NCI-H2107 treated with DMSO at 0.1 percent for 48 hours (cell line): ENCODE measurements around the gene CALCOCO2.
"Not testable (repeated sequence)": the region's sequence is repeated elsewhere in the genome, so short reads cannot be mapped to it uniquely, and the experiment has no call there.

Source experiments
- DNase-seq: peaks from one replicate; lab custom pipeline; 2025; ENCODE audit not compliant: unreplicated experiment; lab: John Stamatoyannopoulos, UW

The CALCOCO2 gene

DNA sequence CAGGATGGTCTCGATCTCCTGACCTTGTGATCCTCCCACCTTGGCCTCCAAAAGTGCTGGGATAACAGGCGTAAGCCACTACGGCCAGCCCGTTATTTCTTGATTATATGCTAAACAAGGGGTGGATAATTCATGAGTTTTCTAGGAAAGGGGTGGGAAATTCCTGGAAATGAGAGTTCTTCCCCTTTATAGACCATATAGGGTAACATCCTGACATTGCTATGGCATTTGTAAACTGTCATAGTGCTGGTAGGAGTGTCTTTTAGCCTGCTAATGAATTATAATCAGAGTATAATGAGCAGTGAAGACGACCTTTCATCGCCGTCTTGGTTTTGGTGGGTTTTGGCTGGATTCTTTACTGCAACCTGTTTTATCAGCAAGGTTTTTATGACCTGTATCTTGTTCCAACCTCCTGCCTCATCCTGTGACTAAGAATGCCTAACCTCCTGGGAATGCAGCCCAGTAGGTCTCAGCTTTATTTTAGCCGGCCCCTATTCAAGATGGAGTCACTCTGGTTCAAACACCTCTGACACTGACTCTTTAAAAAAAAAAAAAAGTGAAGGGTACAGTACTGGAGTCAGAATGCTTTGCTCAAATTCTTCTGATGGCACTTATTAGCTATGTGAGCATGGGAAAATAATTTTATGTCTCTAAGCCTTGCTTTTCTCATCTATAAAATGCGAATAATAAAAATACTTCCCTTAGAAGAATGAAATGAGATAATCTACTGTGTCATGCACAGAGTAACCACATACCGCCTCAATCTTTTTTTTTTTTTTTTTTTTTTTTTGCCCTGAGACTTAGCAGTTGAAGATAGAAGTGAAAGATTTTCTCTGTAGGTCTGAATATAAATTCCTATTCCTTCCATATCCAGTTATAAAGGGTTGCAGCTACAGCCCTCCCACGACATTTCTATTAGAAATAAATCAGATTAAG, 5.1 kb upstream of the CALCOCO2 start:
- DNase-seq = no peak

DNA sequence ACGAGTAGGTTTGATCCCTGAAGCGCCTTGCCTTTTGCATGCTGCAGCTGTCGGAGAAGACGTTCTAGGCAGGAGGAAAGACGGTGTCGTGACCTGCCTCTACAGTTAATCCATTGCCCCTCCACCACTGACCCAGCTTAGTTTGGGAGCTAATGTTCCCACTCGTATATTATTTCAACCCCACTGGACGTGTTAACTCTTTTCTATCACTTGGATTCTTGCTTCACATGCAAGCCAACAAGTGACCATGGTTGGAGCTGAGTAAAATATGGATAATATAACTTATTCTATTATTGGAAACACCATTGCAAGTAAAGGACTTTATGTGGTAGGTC, 681 bp downstream of the CALCOCO2 start:
- DNase-seq = no peak

DNA sequence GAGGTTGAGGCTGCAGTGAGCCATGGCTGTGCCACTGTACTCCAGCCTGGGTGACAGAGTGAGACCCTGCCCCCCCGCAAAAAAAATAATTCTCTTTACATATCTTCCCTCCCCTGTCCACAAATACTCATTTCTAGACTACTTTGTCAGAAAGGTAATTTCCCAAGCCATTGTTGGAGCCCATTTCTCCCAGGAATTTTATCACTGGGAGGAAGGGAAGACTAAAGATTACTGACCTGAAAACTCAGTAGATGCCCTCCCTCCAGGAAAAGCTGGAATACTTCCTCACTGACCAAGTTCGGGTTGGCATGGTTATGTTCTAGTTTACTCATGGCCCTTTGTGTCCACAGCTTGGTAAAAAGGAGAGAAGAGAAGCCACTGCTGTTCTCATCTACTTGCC, 4.1 kb downstream of the CALCOCO2 start:
- no peak for DNase-seq

DNA sequence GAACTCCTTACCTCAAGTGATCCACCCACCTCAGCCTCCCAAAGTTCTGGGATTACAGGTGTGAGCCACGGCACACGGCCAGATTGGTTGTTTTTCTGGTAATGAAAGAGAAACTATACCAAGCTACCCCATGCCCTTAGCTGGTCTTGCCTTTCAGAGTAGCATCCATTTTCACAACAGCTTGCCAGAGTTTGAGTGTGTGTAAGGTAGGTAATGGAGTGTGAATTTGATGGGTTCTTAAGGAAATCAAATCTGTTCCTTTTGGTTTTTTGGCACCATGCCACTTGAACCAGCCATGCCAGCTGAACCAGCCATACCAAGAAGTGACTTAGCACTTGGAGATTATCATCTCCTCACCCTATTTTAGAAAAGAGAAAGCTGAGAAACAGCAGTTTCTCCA, 5.1 kb downstream of the CALCOCO2 start:
- DNase-seq = no peak

DNA sequence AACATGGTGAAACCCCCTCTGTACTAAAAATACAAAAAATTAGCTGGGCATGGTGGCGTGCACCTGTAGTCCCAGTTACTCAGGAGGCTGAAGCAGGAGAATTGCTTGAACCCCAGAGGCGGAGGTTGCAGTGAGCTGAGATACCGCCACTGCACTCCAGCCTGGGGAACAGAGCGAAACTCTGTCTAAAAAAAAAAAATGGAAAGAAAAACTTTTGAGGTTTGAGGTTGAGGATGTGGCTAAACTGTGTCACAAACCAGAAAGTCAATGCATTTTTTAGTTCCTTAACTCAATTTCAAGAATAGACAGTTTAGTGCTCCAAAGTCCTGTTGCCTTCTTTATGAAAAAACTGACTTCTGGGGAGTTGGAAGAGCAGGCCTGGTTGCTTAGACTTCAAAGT, 6.6 kb downstream of the CALCOCO2 start:
- not testable (repeated sequence) for DNase-seq

DNA sequence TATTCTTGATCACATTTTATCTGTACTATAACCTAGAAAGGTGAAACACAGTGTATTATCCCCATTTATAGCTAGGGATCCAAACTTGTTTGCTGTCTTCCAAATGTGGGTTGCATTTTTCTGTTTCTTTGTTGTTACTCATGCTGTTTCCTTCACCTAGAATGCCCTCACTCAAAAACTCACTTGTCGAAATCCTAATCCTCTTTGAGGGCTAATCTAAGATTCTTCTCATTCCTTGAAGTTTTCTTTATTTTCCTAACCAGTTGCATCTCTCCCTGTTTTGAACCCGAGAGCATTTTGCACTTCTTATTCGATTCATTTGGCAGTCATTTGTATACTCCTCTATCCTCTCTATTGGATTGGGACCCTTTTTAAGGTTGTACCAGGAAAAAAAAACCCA, 9.6 kb downstream of the CALCOCO2 start:
- DNase-seq = no peak

DNA sequence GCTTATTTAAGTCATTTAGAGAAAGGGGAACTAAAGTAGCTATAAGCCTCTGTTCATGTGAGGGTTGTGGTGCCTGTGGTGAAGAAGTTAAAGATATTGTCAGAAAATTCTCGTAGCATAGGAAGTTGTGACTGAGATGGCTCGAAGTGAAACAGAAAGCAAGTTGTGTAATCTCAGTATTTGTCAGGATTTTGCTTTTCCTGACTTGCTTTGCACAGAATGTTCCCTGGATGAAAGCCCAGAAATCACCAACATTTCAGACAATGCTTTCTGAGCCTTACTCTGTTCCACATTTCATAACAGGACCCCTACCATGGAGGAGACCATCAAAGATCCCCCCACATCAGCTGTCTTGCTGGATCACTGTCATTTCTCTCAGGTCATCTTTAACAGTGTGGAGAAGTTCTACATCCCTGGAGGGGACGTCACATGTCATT, 10.6 kb downstream of the CALCOCO2 start:
- no peak for DNase-seq

DNA sequence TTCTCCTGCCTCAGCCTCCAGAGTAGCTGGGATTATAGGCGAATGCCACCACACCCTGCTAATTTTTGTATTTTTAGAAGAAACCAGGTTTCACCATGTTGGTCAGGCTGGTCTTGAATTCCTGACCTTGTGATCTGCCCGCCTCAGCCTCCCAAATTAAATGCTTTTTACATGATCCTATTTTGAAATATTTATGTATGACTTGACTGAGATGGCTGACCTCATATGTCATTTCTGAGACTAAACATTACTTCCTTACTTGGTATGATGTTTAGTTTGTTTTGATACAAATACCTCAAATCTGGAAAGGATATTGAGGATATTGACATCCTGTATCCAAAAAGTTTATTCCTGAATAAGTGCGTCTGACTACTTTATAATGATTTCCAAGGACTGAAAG, 11.9 kb downstream of the CALCOCO2 start:
- no peak for DNase-seq

DNA sequence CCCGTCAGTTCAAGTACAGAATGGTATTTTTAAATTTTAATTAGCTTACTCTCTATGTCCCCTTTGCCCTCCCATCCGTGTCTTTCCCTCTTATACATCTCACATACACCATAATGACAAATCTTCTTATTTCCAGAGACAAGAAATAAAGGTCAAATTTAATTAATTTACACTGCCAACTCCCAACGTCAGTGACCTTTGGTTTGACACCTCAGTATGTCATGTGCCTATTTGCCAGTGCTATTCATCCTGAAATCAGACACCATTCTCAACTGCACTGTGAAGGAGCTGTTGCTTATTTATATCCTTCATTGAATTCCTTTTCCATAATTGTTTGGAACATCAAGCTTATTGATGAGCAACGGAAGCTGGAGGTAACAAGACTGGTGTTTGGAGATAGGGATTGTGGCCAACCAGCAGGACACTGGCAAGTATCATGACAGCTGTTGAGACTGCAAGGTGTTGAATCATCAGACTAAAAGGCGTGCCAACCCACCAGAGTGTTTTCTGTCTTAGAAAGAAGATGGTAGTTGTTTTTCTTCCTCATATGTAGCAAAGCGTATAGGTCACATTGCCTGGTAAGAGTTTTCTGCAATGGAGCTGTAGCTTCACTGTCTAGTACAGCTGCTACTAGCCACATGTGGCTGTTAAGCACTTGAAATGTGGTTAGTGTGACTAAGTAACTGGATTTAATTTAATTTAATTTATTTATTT, 12.5 kb downstream of the CALCOCO2 start:
- no peak for DNase-seq

DNA sequence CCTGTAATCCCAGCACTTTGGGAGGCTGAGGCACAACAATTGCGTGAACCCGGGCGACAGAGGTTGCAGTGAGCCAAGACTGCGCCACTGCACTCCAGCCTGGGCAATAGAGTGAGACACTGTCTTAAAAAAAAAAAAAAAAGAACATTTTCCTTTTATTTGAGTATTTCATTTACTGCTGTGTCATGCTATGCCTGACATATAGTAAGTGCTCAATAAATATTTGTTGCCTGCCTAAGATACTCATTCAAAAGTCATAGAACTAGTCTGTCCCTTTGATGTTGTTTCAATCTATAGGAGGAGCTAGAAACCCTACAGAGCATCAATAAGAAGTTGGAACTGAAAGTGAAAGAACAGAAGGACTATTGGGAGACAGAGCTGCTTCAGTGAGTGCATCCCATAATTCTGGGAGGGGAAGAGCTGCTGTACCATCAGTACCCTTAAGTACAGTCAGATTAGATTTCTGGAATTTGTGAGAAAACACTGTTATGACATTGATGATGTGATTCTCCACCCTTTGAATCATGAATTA, 20.0 kb downstream of the CALCOCO2 start:
- no peak for DNase-seq

DNA sequence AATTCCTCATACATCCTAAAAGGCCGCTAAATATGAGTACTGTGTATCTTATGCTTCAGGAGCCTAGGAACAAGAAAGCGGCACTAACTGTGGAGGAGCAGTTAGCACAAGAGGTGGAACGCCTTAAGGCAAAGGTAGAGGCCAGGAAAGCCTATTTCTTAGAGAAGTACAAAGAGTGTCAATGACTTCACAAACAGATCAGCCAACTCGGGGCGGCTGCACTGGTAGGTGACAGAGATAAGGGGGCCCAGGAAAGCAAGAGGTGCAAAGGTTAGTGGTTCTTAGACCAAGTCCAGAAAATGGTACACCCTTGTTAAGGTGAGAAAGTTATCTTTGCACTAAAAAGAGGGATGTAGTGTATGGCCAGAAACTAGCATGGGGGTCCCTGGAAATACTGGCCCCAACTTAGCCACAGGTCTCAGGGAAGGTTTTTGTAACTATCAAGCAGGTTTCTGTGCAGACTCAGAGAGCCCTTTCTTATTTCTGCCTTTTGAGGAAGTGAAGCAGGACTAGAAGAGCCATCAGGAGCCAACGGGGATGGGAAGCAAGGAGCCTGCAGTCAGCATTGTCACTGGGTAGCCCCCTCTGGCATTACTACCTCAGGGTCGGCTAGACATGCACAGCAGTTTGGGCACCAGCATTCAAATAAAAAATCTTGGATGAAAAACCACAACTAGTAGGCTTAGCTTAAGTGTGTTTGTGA, 24.1 kb downstream of the CALCOCO2 start:
- DNase-seq = no peak

DNA sequence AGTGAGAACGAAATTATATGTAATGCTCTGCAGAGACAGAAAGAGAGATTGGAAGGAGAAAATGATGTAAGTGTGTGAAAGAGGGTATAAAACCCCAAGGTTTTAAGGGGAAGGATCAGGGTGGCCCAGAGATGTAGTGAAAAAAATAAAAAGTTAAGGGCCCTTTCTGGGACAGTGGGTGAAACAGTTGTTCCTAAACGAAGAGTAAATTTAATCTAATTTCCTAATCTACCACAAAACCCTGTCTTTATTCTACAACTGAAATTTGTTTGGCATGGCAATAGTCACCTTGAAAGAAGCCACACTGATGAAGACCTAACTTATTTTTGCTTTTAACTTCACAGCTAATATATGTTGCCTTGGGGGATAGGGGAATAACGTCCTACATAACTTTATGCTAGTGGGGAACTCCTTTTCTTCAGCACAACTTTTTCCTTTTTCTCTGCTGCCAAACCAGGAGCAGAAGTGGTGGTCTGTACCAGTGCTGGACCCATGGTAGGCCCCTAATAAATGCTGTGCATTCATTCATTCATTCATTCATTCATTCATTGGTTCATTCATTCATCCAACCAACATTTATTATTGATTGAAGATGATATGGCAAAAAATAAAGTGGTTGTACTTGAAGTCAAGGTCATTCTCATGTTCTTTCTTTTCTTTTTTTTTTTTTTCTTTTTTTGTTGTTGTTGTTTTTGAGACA, 25.4 kb downstream of the CALCOCO2 start:
- no peak for DNase-seq

DNA sequence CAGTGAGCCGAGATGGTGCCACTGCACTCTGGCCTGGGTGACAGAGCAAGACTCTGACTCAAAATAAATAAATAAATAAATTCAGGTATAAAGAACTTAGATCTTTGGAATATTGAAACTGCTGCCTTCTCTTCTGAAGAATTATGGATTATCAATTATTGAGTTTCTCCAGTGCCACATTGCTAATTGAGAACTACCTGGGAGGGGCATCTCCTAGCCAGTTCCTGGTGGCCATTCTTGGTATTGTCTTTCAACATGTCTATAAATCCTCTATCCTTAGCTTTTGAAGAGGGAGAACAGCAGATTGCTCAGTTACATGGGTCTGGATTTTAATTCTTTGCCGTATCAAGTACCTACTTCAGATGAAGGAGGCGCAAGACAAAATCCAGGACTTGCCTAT, 29.2 kb downstream of the CALCOCO2 start:
- no peak for DNase-seq

DNA sequence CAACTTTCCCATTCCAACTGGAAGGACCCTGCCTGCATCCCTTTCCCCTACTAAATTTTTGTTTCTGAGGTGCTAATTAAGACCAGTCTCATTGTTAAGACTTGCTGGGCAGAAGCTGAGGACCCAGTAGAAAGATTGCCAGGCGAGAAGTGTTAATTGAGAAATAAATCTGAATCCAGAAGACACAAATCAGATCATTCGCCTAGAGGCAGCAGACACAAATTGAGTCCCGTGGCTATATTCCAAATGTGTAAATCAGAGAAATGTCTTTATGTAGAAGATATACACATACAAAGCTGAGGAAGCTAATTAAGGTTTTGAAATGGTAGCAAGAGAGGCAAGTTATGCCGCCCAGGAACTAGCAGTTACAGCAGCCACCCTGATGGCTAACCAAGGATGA, 29.6 kb downstream of the CALCOCO2 start:
- DNase-seq = no peak

DNA sequence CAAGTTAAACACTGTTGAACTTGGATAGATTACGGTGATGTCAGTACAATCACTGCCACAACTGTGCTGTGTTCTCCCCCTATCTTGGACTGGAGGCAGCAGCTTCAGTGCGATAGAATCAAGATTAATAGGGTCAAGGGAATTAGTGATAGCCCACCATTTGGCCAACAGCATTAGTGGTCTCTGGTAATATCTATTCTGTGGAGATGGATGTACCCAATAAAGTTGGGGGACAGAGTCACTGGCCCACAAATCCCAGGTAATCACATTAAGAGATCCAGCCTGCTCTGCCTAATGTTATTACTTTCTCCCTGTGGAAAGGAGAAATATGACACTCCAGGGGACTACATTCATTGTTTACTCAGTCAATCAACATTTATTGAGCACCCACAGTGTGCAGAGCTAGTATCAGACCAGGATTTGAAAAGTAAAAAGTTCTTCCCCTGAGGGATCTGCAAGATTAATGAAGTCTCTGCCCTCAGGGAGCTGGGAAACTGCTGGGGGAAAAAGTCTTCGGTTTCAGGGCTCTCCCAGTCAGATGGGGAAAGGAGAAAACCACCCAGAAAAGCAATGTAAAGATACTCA, 38.2 kb downstream of the CALCOCO2 start:
- DNase-seq = no peak

DNA sequence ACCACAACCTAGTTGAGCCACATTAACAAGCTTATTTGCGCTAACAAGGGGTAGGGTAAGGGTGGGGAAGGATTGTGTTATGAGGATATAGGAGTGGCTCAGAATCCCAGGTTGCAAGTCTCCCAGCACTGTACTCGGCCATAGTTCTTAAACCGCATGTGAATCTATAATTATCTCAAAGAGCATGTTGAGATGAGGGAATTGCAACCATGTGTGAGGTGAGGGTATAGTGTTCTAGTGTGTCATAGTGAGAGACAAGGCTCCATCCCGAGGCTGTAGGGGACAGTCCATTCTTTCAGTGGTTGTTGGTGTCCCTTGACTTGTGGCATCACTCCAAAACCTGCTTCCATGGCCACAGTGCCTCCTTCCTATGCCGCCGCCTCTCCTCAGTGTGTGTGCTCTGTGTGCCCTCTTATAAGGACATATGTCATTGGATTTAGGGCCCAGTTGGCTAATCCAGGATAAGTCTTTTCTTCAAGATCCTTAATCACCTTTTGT, 39.0 kb downstream of the CALCOCO2 start:
- DNase-seq = no peak

DNA sequence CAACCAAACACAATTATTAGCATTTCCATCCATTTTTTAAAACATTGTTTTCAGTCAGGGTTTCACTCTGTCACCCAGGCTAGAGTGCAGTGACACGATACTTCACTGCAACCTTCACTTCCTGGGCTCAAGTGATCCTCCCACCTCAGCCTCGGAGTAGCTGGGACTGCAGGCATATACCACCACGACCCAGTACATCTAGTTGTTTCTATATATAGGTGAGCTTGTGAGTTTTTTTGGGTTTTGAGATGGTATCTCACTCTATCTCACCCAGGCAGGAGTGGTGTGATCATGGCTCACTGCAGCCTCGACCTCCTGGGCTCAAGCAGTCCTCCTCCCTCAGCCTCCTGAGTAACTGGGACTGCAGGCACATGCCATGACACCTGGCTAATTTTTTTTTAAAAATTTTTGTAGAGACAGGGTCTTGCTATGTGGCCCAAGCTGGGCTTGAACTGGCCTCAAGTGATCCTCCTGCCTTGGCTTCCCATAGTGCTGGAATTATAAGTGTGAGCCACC, 40.3 kb downstream of the CALCOCO2 start:
- DNase-seq = no peak

DNA sequence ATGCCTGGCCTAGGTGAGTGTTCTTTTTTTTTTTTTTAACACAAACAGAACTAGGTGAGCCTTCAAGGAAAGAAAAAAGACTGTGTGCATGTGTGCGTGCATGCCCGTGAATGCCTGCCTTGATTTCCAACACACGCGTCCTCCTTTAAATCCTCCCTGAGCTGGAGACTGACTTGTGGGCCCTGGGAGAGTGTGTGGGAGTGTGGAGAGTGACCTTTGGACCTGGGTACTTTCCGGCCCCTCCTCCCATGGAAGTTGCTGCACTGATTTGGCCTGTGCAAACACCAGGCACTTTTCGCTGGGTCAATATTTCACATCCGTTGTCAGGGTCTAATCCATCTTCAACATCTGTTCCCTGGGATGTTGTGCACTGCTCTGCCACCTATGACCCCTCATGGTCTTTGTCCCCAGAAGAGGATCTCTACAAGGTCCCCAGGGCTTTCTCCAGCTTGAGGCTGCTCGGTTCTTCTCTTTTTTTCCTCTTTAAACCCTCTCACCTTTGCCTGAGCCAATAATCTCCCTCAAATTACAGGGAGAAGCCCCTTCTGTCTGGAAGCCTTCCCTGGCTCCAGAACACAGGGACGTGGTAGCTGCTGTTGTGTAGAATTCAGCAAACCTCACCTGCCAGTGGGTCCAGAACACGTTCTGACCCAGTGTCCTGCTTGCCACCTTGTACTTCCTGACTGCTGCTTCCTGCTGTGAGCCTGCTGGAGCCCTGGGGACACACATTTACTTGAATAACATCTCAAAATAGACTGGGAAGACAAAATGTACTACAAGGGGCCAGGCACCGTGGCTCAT, 40.9 kb downstream of the CALCOCO2 start:
- no peak for DNase-seq

DNA sequence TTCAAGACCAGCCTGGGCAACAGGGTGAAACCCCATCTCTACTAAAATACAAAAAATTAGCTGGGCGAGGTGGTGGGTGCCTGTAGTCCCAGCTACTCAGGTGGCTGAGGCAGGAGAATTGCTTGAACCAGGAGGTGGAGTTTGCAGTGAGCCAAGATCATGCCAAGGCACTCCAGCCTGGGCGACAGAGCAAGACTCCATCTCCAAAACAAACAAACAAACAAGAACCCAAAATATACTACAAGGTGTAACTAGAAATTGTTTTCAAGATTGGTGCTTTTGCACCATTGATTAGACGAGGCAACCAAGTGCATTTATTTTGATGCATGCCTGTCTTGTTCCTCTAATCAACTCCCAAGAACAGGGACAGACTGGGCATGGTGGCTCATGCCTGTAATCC, 41.6 kb downstream of the CALCOCO2 start:
- not testable (repeated sequence) for DNase-seq
